Limb (tissue), 2 donors: ENCODE data around the gene ARL4C.

Experiments
- DNase-seq, 2 donors: peaks; one replicate each; pipeline ENCODE4 v3.0.0-alpha.2; 2016; ENCODE audit errors: extremely low spot score in 2 of 2

Gene ARL4C

GRCh38 chr2:234447189-234447588, 49.7 kb downstream of the ARL4C start:
- no peak for DNase-seq

- DNase-seq = no peak
These were observed 50.3 kb downstream of the ARL4C start for GRCh38 chr2:234446404-234447076.

- no peak for DNase-seq
These were observed 52.0 kb downstream of the ARL4C start for GRCh38 chr2:234444893-234445292.

- no peak for DNase-seq
These were observed 52.6 kb downstream of the ARL4C start for GRCh38 chr2:234444242-234444730.
